GM11168 (cell line): ENCODE data around the gene COTL1.

Source experiments
- in situ Hi-C: fragments of 300-500 bp; cut with MboI; formaldehyde crosslinking; loops from one replicate; pipeline ENCODE4 v1.12.0; 2022; ENCODE audit warnings: low sequenced_read_pairs; ENCODE audit not compliant: unreplicated experiment

COTL1 gene

DNA sequence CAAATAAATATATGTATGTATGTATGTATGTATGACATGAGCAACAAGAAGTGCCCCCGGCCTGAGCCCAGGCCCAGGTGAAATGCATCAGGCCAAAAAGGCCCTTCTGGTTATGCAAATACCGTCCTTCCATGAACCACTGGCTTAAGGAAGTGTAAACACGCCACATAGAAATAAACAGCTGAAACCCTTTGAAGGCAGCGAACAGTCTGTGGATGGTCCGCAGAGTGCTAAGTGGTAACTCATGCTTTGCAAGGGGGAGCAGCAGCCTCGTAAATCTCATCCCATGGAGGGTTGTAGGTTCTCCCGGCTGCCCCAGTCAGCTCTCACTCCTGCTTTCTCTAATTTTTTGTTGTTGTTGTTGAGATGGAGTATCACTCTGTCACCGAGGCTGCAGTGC is 36.7 kb downstream of the COTL1 start:
- in situ Hi-C loops, result no loop called here

DNA sequence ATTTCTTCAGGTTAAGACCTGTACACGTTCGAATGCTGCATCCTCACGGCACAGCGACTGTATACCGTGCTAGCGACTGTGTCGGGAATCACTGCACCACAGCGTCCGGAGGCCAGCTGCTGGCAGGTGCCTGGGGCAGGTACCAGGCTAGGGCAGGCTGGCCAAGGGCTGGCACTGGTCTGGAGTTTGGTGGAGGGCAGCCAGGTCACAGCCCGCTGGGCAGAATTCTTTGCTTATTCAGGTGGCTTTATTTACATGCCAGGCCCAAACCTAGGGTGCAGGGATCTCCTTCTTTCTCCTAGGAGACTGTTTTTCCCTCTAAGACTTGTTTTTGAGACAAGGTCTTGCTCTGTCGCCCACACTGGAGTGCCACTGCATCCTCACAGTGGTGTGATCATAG is 37.9 kb downstream of the COTL1 start:
- in situ Hi-C loops, result loop anchor here (10.0 kb wide), 1 partner anchor 55 kb away; no protein-coding TSS in a partner anchor

DNA sequence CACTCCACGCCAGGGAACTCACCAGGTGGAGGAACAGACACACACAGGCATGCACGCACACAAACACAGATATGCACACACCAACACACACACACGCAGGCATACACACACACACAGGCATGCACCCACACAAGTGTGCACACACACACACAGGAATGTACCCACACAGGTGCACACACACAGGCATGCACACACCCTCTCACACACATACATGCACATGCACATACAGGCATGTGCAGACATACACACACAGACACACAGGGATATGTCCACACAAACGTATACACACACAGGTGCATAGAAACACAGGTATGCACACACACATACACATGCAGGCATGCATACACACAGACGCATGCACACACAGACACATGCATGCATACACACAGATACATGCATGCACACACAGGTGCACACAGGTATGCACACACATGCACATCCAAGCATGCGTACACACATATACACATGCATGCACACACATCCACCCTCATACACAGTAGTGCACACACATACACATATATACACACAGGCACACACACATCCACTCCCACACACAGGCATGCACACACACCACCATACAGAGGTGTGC is 39.2 kb downstream of the COTL1 start:
- in situ Hi-C loops, result loop anchor here (10.0 kb wide), 1 partner anchor 54 kb away; no protein-coding TSS in a partner anchor

DNA sequence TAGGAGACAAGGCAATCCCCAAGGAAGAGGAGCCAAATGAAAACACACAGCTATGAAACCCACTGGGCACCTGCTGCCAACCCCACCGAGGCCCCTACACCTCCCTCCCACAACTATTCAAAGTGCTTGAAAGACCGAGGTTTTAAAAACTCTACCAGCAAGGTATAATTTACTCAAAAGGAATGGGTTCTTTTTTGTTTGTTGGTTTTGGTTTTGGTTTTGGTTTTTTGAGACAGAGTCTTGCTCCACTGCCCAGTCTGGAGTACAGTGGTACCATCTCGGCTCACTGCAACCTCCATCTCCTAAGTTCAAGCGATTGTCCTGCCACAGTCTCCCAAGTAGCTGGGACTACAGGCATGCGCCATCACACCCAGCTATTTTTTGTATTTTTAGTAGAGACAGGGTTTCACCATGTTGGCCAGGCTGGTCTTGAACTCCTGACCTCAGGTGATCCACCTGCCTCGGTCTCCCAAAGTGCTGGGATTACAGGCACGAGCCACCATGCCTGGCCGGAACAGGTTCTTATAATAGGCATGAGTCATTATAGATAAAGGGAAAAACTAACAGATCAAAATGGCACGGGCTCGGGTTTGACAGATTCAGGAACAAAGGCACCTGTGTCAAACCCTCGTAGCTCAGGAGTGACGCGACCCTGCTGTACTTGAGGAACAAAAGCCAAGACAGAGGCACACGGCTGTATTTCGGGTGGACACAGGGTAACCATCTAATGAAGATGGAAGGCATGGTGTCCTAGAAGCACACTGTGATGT is 40.7 kb downstream of the COTL1 start:
- in situ Hi-C loops, result loop anchor here (10.0 kb wide), 1 partner anchor 52 kb away; no protein-coding TSS in a partner anchor

DNA sequence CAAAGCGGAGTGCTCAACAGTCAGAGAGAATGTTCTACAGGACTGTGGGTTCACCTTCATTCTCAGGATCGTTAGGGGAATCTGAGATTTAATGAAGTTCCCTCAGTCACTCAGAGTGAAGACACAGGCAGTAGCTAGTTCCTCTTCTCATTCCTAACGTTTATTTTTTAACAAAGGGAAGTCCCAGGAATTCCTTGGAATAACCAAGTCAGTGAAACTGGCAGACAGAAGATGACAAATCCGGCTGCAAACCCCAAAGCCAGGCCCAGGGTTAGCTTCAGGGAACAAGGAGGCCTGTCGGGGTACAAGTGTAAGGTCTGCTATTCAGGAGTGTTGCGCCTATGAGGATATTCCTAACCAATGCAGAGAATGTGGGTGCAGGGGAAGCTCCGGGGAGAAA is 42.0 kb downstream of the COTL1 start:
- in situ Hi-C loops, result loop anchor here (10.0 kb wide), 1 partner anchor 51 kb away; no protein-coding TSS in a partner anchor

DNA sequence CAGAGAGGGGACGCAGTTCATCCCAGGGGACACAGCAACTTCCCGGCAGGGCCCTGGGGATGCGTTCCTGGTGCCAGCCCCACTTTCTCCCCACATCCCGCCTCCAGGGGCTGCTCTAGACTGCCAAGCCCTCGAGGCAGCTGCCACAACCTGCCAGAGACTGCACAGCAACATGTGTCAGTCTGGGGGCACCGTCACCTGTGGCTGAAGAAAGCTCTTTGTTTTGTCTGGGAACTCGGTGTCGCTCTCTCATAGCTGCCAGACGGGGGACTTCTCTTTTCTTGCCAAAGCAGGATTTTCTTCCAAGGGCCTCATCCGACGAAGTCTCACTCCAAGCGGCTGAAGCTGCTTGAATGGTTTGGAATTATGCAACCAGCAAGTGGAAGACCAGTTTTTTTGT is 43.7 kb downstream of the COTL1 start:
- in situ Hi-C loops, result loop anchor here (10.0 kb wide), 1 partner anchor 49 kb away; no protein-coding TSS in a partner anchor

DNA sequence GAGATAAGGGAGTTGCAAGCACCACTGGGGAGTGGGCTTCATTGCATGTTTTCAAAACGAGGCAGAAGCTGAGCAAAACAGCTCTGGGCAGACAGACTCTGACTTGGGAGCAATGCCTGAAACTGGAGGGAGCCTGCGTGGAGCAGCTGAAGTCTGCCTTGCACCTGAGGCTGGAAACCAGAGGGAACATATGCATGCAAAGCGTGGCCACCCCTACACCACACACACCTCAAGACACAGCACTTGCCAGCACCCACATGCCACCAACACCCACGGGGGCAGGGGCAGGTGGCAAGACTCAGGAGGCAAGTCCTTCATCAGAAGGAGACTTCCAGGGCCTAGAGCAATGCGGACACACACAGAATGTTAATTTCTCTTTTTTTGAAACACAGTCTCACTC is 45.8 kb downstream of the COTL1 start:
- in situ Hi-C loops, result loop anchor here (10.0 kb wide), 1 partner anchor 47 kb away; no protein-coding TSS in a partner anchor

DNA sequence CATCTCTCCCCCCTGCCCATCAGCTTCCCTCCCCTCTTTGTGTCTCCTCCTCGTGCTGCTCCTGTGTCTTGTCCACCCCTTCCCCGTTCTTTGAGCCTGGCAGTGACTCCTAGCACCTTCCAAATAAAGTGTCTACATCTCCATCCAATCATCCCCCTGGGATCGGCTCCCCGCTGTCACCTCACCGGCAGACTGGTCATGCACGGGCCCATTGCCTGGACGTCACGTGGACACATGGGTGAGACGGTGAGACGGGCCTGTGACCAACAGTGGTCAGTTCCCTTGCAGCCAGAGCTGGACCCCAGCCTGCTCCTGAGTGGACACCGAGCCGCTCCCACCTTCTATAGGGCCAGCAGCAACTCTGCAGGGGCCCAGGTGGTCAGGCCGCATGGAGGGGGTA is 46.4 kb downstream of the COTL1 start:
- in situ Hi-C loops, result loop anchor here (10.0 kb wide), 1 partner anchor 47 kb away; no protein-coding TSS in a partner anchor

DNA sequence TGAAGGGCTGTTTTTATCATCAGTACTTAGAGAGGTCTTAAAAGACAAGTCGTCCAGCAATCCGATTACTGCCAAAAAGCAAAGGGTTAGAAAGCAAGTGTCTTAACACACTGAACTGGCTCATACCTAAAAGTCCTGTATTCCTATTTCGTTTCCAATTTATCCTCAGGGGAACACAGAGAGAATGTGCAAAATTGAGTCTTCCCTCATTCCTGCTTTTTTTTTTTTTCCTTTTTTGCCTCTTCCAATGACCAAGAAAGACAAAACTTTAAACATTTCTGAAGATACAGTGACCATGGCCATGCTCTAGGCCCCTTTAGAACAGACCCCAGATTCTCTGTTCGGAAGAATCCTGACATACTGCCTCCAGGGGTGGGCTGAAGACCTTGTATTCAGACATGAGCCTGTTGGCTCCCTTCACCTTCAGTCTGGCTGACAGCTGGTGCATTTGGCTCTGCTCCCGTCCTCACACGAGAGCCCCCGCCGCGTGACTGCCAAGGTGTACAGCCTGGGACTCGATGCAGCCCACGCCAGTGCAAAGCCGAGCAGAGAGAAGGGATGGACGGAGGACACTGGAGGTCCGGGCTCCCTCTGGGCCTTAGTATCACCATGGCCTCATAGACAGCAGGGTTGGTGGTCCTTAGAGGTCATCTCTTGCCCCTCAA is 47.0 kb downstream of the COTL1 start:
- in situ Hi-C loops, result loop anchor here (10.0 kb wide), 1 partner anchor 46 kb away; no protein-coding TSS in a partner anchor

DNA sequence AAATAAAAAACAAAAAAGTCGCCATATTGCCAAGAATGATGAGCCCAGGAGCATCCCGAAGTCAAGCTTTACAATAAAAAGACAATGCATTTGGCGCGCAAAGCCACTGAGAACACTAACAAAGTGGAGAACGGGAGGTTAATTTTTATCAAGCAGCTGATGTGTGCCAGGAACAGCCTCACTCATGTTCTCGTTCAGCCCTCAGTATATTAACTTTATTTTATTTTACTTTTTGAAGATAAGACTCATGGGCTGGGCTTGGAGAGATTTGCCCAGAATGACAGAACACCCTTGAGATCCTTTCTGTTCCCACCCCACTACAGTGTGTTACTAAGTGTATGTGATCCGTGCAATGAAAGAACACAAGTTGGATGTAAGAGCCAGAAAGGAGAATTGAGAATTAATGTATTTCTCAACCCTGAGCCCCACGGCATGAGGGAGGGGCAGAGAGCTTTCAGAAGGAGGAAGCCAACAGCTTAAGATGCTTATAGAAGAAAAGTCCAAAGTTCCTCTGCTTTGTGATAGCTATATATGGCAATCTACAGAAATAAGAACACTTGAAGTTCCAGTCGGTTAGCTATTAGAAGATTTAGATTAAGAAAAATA is 48.4 kb downstream of the COTL1 start:
- in situ Hi-C loops, result no loop called here

DNA sequence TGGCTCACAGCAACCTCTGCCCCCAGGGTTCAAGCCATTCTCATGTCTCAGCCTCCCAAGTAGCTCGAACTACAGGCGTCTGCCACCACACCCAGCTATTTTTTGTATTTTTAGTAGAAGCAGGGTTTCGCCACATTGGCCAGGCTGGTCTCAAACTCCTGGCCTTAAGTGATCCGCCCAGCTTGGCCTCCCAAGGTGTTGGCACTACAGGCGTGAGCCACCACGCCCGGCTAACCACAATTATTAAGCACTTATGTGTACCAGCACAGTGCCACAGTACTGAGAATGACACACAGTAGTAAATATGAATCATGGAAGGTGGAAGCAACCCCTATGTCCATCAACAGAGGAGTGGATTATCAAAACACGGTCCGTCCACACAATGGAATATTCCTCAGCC is 49.8 kb downstream of the COTL1 start:
- in situ Hi-C loops, result no loop called here

DNA sequence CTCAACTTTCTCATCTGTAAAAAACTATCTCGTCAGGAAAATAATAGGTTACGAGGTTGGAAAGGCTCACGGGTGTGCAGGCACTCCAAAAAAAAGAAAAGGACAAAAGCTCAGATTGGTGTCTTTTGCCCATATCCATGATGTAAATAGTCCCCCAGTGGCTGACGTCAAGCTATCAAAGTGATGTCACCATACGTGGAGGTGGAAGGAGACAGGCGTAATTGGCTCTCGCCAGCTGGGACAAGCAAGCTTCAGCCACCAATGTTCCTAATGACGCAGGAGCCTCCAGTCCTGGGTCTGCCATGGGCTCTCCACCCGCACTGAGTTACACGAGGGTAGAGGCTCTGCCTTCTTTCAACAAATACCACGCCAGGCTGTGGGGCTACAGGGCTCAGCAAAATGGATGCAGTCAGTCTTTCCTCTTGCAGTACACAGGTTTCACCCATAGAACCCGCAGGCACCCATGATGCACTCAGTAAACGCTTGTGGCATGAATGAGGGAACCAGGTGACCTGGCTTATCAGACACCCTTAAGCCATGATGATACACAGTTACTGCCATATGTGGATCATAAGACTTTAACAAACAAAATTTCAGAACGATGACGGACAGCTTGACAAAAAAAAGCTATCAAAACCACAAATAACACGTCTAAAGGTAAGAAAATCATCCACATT is 50.5 kb downstream of the COTL1 start:
- in situ Hi-C loops, result no loop called here

DNA sequence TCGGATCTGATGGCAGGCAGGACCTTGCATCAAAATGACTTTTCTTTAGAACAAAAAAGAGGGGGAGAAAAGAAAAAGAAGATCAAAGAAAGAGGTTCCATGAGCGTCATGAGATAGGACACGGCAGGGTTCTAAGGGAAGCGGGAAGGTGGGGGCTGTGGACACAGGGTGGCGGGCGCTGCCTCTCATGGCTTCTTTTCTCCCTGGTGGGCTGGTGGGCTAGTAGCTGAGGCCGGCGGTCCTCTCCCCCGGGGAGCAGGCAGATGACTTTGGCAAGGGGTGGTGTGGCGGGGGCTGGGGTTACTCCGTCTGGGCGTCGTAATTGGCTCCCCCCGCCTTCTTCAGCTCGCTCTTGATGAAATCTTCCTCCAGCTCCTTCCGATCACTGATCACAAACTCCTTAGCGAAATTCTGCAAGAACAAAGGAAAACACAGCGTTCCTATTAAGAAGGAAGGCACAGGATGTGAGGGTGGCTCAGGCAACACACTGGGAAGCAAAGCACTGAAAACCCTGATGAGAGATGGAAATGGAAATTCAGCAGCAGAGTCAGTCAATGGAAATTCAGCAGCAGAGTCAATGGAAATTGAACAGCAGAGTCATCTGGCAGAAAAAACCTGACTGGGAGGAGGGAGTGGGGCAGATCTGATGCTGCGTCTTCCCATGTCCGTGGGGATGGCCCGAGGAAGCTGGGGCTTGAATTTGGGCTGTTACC is 51.2 kb downstream of the COTL1 start:
- in situ Hi-C loops, result no loop called here

DNA sequence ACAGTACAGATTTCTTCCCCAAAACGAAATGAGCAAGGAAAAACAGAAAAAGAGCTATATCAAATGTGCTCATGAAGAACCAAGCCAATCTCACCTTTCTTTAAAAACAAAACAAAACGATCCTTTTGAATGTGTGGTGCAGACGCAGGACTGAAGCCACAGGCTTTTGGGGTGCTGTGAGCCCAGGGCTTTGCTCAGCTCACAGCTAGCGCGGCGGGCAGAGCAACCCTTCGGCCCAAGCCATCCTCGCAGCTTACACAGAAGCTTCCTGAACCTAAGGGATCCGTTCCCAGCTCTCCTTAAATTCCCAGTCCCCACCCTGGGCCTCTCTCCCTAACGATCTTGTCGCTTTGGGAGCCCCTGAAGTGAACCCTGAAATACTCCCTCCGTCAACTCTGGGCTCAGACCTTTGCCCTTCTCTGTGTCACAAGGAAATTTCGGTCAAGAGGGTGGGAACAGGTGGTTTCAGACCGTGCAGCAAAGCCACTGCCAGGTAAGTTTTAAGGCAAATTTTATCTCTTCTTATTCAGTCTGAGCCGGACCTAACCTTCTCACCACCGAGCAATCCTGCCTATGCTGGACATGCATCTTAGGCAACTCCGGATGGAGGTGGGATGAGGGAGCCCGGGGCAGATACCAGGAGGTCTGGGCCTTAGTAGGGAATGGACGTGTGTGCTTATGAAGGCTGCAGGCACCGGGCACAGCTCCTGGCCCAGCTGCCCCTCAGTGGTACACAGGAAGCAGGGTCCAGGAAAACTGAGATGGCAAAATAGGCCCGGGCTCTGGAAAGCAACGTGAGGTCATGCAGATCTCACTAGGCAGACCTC is 52.0 kb downstream of the COTL1 start:
- in situ Hi-C loops, result no loop called here

DNA sequence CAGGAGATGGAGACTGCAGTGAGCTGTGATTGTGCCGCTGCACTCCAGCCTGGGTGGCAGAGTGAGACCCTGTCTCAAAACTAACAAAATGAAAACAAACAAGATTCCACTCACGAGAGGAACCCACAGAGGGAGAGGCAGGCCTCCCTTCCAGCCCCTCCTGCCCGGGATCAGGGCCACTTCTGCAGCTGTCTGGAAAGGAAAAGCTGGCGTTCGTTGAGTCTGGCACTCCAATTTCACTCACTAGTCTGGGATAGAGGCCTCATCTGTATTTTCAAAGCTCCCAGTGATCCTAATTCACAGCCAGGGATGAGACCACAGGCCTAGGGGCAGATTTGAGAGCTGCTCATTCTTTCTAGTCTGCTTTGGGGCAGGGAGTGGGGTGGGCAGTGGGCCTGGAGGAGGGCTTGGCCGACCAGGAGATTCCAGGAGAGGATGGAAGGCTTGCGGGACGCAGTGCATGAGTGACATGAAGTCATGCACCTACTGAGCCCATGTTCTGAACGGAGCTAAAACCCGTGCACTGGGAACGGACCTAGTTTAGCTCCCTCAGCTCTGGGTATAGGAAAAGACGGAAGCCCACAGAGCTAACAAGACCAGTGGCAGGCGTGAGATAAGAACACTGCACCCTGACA is 54.0 kb downstream of the COTL1 start:
- in situ Hi-C loops, result no loop called here

DNA sequence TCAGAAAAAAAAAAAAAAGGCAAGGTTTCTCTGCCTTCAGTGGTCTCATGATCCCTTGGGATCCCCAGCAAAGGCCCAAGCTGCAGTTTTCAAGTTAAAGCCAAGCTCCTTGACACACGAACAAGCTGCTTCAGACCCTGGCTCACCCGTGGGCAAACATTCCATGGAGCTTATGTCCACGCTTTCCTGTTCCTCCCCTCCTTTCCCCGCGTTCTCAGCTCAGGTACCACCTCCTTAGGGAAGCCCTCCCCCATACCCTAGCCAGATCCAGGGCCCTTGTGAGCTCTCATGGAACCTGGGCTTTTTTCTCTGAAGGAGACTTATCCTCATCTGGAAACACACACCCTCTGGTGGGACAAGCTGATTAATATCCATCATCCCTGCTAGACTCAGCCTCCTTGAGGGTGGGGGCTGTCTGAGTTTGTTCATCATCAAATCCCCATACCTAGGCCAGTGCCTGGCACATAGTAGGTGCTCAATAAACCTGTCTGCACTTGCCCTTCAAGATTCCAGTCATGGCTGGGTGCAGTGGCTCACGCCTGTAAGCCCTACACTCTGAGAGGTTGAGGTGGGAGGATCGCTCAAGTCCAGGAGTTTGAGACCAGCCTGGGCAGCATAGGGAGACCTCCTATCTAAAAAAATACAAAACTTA is 54.7 kb downstream of the COTL1 start:
- in situ Hi-C loops, result no loop called here

DNA sequence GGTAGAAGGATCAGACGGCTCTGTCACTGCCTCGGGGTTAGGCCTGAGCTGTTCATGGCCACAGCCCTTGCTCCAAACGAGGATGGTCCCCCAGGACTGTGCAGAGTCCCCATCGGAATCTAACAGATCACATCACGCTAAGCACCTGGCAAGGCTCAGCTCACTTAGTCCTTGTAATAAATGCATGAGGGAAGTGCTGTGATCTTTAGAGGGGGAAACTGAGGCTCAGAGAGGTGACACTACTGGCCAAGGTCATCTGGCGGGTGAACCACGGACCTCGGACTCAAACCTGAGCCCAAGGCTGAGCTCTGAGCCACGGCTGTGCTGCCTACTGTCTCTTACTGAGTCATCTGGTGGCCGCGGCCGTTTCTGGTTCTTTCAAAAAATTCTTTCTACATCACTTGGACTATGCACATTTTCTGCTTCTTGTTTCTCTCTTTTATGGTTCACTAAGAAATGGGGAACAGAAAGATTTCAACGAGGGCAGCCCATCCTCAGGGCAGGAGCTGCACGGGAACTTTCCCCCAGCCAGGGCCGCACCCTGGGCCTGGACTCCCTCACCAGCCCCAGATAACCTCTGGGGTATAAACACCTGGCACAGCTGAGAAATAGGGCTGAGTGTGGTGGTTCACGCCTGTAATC is 55.6 kb downstream of the COTL1 start:
- in situ Hi-C loops, result no loop called here
